Measurements from ENCODE around the gene UBE3C.

GRCh38 chr7:157295338-157295737, 156.6 kb downstream of the UBE3C start:
- TF ChIP-seq JUN (IDR thresholded peaks at IDR 0.05; ENCODE audit: borderline replicate concordance, insufficient read depth, insufficient read length, low read depth): no peak
- TF ChIP-seq, protein P1, sequence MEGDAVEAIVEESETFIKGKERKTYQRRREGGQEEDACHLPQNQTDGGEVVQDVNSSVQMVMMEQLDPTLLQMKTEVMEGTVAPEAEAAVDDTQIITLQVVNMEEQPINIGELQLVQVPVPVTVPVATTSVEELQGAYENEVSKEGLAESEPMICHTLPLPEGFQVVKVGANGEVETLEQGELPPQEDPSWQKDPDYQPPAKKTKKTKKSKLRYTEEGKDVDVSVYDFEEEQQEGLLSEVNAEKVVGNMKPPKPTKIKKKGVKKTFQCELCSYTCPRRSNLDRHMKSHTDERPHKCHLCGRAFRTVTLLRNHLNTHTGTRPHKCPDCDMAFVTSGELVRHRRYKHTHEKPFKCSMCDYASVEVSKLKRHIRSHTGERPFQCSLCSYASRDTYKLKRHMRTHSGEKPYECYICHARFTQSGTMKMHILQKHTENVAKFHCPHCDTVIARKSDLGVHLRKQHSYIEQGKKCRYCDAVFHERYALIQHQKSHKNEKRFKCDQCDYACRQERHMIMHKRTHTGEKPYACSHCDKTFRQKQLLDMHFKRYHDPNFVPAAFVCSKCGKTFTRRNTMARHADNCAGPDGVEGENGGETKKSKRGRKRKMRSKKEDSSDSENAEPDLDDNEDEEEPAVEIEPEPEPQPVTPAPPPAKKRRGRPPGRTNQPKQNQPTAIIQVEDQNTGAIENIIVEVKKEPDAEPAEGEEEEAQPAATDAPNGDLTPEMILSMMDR (IDR thresholded peaks at IDR 0.05; ENCODE audit: extremely low read depth in 1 of 2, insufficient read depth in 1 of 2, low read depth in 1 of 2, low read length in 2 of 2): no peak
- no peak for TF ChIP-seq POLR2A (IDR thresholded peaks at IDR 0.05; ENCODE audit: low read depth, low read length)
- TF ChIP-seq MAX (IDR thresholded peaks at IDR 0.05; ENCODE audit: insufficient read depth, insufficient read length): no peak
- no peak for TF ChIP-seq POLR2AphosphoS5 (IDR thresholded peaks at IDR 0.05; ENCODE audit: insufficient read depth, low read depth, low read length)

Data from endothelial cell of umbilical vein (primary cell).